ENCODE results near the gene BICD2. TPM values are rescaled to one million over a fixed set of nuclear protein-coding genes. Genes with fewer than 3 reads are reported as not detected.

The BICD2 gene
- total RNA-seq, 1 donor from 2014 or later, result 33.2 TPM

DNA sequence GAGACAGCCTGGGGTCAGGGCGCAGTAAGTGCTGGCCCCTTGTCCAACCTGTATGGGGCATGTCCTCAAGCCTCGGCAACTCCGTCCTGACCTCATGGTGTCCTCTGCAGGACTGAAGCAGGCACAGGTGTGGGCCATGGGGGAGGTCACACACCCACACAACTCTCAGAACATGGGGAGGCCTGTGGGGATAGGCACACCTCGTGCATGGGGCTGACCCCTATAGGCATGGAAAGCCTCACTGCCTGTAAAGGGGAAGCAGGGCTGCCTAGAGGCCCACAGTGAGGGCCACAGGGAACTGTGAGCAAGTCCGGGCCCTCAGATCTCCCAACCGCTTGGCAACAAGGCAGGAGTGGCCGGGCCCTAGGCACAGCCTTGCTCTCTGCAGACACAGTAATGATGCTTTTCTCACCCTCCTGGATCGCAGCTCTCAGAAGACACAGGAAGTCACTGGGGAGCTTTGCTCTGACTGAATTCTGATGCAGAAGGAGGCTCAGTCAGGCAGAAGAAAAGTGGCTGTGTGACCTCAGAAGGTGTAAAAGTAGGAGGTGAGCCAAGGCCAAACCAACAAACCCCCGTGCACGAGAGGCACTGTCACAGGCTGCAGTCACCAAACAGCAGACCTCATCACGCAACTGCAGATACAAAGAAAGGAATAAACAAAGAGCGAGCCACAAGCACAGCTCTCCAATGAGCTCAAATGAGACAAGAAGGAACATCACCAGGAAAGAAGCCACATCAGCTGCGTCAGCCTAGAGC lies 100.1 kb downstream of the BICD2 start:
- DNase-seq, result no peak
- peak; percentile 2 for ATAC-seq (ENCODE audit: poor library complexity)
- intact Hi-C loops (cut with DNase I), result no loop called here

GRCh38 chr9:92663951-92664350 lies 100.7 kb downstream of the BICD2 start:
- intact Hi-C loops (cut with DNase I), result no loop called here
- DNase-seq, result no peak
- no peak for ATAC-seq (ENCODE audit: poor library complexity)

DNA sequence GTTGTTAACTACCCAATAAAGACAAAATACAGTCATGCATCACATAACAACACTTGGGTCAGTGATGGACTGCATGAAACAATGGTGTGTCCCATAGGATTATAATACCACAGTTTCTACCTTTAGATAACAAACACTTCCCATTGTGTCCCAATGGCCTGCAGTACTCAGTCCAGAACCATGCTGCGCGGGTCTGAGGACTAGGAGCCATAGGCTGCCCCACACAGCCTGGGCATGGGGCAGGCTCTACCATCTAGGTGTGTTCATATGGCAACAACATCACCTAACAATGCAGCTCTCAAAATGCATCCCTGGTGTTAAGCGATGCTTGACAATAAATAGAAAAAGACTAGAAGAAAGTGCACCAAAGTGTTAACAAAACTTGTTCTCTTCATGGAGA lies 101.5 kb downstream of the BICD2 start:
- ATAC-seq (ENCODE audit: poor library complexity) (no peak), DNase-seq (no peak)
- intact Hi-C loops (cut with DNase I), result no loop called here

DNA sequence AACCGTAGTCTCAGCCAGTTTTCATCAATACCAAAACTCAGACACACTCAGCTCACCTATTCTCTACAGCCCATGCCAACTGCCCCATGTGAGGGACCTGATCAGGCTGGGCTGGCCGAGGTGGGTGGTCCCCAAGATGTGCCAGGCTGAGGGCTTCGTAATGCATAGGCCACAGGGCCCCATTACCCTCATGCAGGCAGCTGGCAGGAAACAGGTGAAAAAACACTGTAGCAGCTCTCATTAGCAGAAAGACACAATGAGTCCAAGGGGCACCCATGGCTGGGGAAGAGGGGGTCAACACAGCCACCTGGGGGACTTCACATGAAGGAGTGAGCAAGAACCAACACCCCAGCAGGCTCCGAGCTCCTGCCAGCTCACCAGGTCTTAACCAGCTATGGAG lies 102.9 kb downstream of the BICD2 start:
- ATAC-seq (ENCODE audit: poor library complexity), result no peak
- DNase-seq, result no peak
- intact Hi-C loops (cut with DNase I), result no loop called here

Other genes starting within 250 kb of the BICD2 start
- gene ECM2, start 228.8 kb downstream of the BICD2 start, total RNA-seq, result 5.6 TPM
- gene IPPK, start 94.7 kb downstream of the BICD2 start, total RNA-seq, result 7.9 TPM
- gene ZNF484, start 113.2 kb upstream of the BICD2 start, total RNA-seq, result 4.0 TPM
- 2.7 TPM for gene FGD3, start 182.7 kb upstream of the BICD2 start, total RNA-seq